ENCODE data around the gene SMAD7.

SMAD7 gene

GRCh38 chr18:48893608-48894600 is 56.9 kb downstream of the SMAD7 start:
- no peak for DNase-seq (ENCODE audit: low spot score)

GRCh38 chr18:48893061-48893607 is 57.6 kb downstream of the SMAD7 start:
- no peak for DNase-seq (ENCODE audit: low spot score)

GRCh38 chr18:48892146-48892855 is 58.5 kb downstream of the SMAD7 start:
- DNase-seq (ENCODE audit: low spot score), result no peak

GRCh38 chr18:48891721-48892120 is 59.0 kb downstream of the SMAD7 start:
- no peak for DNase-seq (ENCODE audit: low spot score)

- no peak for DNase-seq (ENCODE audit: low spot score)
These were observed 60.6 kb downstream of the SMAD7 start for GRCh38 chr18:48889981-48890762.

GRCh38 chr18:48889115-48889941 is 61.4 kb downstream of the SMAD7 start:
- DNase-seq (ENCODE audit: low spot score), result no peak

- DNase-seq (ENCODE audit: low spot score), result no peak
These were observed 62.0 kb downstream of the SMAD7 start for GRCh38 chr18:48888773-48889080.

GRCh38 chr18:48887905-48888772 is 62.6 kb downstream of the SMAD7 start:
- no peak for DNase-seq (ENCODE audit: low spot score)

- DNase-seq (ENCODE audit: low spot score), result no peak
These were observed 63.4 kb downstream of the SMAD7 start for GRCh38 chr18:48887294-48887904.

- no peak for DNase-seq (ENCODE audit: low spot score)
These were observed 64.1 kb downstream of the SMAD7 start for GRCh38 chr18:48886520-48887293.

- DNase-seq (ENCODE audit: low spot score), result no peak
These were observed 64.8 kb downstream of the SMAD7 start for GRCh38 chr18:48885924-48886400.

- no peak for DNase-seq (ENCODE audit: low spot score)
These were observed 65.4 kb downstream of the SMAD7 start for GRCh38 chr18:48885266-48885923.

- DNase-seq (ENCODE audit: low spot score), result no peak
These were observed 66.0 kb downstream of the SMAD7 start for GRCh38 chr18:48884771-48885170.

- no peak for DNase-seq (ENCODE audit: low spot score)
These were observed 66.5 kb downstream of the SMAD7 start for GRCh38 chr18:48884306-48884705.

- no peak for DNase-seq (ENCODE audit: low spot score)
These were observed 68.4 kb downstream of the SMAD7 start for GRCh38 chr18:48882379-48882778.

- no peak for DNase-seq (ENCODE audit: low spot score)
These were observed 69.8 kb downstream of the SMAD7 start for GRCh38 chr18:48880931-48881330.

GRCh38 chr18:48879008-48879431 is 71.7 kb downstream of the SMAD7 start:
- no peak for DNase-seq (ENCODE audit: low spot score)

GRCh38 chr18:48878471-48878870 is 72.3 kb downstream of the SMAD7 start:
- DNase-seq (ENCODE audit: low spot score), result no peak

Measured in CD4-positive, alpha-beta T cell treated with Interleukin-6 at 100 ng/mL for 8 hours (primary cell).